Breast epithelium (tissue), 3 donors: ENCODE measurements around the gene NKX6-2.
"Not testable (repeated sequence)": the region's sequence is repeated elsewhere in the genome, so short reads cannot be mapped to it uniquely, and the experiment has no call there.

ENCODE experiments used
- POLR2A ChIP-seq: fragments of 450-650 bp; IDR thresholded peaks from one replicate; pipeline ENCODE4 v1.6.1; 2016; ENCODE audit warnings: antibody characterized with exemption, mild to moderate bottlenecking, moderate library complexity
- TF ChIP-seq, protein P1 (sequence below), 3 donors: fragments of 450-650 bp; IDR thresholded peaks; one replicate each; pipeline ENCODE4 v1.5.1; 2016 to 2017; ENCODE audit warnings: antibody characterized with exemption in 3 of 3, mild to moderate bottlenecking in 3 of 3, moderate library complexity in 3 of 3

DNA sequence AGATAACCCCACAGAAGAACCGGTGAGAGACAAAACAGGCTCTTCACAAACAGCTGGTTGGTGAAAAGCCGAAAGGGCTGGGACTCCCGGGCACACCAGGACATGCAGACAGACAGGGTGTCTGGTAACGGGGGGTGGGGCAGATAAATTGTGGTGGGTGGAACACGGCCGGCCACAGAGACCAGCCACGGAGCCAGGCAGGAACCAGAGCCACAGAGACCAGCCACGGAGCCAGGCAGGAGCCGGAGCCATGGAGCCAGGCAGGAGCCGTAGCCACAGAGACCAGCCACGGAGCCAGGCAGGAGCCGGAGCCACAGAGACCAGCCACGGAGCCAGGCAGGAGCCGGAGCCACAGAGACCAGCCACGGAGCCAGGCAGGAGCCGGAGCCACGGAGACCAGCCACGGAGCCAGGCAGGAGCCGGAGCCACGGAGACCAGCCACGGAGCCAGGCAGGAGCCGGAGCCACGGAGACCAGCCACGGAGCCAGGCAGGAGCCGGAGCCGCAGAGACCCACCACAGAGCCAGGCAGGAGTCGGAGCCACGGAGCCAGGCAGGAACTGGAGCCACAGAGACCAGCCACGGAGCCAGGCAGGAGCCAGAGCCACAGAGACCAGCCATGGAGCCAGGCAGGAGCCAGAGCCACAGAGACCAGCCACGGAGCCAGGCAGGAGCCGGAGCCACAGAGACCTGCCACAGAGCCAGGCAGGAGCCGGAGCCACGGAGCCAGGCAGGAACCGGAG, 40.0 kb upstream of the NKX6-2 start:
- not testable (repeated sequence) for TF ChIP-seq POLR2A
- TF ChIP-seq, protein P1, sequence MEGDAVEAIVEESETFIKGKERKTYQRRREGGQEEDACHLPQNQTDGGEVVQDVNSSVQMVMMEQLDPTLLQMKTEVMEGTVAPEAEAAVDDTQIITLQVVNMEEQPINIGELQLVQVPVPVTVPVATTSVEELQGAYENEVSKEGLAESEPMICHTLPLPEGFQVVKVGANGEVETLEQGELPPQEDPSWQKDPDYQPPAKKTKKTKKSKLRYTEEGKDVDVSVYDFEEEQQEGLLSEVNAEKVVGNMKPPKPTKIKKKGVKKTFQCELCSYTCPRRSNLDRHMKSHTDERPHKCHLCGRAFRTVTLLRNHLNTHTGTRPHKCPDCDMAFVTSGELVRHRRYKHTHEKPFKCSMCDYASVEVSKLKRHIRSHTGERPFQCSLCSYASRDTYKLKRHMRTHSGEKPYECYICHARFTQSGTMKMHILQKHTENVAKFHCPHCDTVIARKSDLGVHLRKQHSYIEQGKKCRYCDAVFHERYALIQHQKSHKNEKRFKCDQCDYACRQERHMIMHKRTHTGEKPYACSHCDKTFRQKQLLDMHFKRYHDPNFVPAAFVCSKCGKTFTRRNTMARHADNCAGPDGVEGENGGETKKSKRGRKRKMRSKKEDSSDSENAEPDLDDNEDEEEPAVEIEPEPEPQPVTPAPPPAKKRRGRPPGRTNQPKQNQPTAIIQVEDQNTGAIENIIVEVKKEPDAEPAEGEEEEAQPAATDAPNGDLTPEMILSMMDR (IDR thresholded peaks at IDR 0.05), result not testable (repeated sequence)
